Kidney epithelial cell (primary cell): ENCODE data around the gene ZNF578. TPM values are rescaled to one million over a fixed set of nuclear protein-coding genes. Genes with fewer than 3 reads are reported as not detected.
"Not testable (repeated sequence)": the region's sequence is repeated elsewhere in the genome, so short reads cannot be mapped to it uniquely, and the experiment has no call there.

Source experiments
- DNase-seq: peaks from one replicate; pipeline ENCODE4 v3.0.0-alpha.2; 2010; ENCODE audit warnings: low read depth
- H3K27me3 ChIP-seq: 2 replicates; pipeline ENCODE4 v1.6.0; 2011; ENCODE audit warnings: low read length; ENCODE audit not compliant: control insufficient read depth, insufficient read depth
- H3K36me3 ChIP-seq: 2 replicates; pipeline ENCODE4 v1.5.1; 2011; ENCODE audit warnings: low read length; ENCODE audit not compliant: control insufficient read depth, insufficient read depth
- H3K4me3 ChIP-seq: 2 replicates; pipeline ENCODE4 v1.5.1; 2011; ENCODE audit warnings: low read depth, mild to moderate bottlenecking, control low read depth, low read length
- total RNA-seq: library from RNA; depleted of rRNA; stranded (reverse); fragments of >200 nt; gene quantifications from 2 replicates; pipeline ENCODE4 v1.2.3, GENCODE V29; 2015
- TF ChIP-seq, protein P1 (sequence below): IDR thresholded peaks from 2 replicates; pipeline ENCODE4 v1.5.1; 2011; ENCODE audit warnings: mild to moderate bottlenecking, moderate library complexity, low read length, control low read depth, inconsistent platforms; ENCODE audit not compliant: insufficient read depth, poor library complexity, severe bottlenecking

ZNF578 gene
- total RNA-seq, 1 donor from 2014 or later, result 4.0 TPM

DNA sequence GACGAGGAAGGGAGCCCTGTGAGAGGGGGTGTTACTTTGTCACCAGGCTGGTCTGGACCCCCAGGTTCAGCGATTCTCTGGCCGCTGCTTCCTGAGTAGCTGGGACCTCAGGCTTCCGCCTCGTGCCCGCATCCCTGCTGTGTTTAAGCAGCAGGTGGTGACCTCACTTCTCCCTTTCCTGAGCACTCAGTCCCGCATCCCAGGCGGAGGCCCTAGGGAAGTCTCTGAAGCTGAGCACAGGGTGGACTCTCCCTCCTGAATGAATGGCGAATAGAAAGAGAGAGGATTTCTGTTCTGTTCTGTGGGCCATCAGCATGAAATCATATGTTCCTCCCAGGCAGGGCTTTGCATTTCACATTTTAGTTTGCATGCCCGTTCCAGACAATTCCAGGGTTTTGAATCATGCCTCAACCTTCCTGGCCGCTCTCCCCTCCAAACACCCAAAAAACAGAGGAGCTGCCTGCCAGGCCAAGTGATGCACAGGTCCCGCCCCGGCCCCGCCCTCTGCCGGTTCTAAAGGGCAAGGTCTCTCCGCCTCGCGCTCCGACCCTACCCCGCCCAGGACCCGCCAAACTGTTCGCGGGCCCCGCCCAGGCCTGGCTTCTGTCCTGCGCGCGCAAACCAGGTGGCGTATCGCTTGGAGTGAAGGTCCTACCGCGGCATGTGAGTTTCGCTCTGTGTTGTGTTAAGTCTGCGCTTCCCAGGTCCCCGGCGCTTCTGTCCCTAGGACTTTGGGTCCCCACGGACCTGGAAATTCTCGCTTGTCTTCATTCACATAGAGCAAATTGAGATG lies 39.0 kb downstream of the ZNF578 start:
- Histone ChIP-seq H3K27me3 (no peaks in the 10 kb centered on the region), H3K4me3 (no peak overlapping the region), H3K36me3 (no peaks in the 10 kb centered on the region)
- DNase-seq, result no peak
- TF ChIP-seq, protein P1, sequence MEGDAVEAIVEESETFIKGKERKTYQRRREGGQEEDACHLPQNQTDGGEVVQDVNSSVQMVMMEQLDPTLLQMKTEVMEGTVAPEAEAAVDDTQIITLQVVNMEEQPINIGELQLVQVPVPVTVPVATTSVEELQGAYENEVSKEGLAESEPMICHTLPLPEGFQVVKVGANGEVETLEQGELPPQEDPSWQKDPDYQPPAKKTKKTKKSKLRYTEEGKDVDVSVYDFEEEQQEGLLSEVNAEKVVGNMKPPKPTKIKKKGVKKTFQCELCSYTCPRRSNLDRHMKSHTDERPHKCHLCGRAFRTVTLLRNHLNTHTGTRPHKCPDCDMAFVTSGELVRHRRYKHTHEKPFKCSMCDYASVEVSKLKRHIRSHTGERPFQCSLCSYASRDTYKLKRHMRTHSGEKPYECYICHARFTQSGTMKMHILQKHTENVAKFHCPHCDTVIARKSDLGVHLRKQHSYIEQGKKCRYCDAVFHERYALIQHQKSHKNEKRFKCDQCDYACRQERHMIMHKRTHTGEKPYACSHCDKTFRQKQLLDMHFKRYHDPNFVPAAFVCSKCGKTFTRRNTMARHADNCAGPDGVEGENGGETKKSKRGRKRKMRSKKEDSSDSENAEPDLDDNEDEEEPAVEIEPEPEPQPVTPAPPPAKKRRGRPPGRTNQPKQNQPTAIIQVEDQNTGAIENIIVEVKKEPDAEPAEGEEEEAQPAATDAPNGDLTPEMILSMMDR, result no peak

GRCh38 chr19:52492994-52493470 lies 39.7 kb downstream of the ZNF578 start:
- no peak for DNase-seq
- H3K4me3 ChIP-seq, result no peak overlapping the region

GRCh38 chr19:52494518-52494917 lies 41.2 kb downstream of the ZNF578 start:
- TF ChIP-seq, protein P1, result no peak
- Histone ChIP-seq H3K27me3 (no peaks in the 10 kb centered on the region), H3K4me3 (no peak overlapping the region), H3K36me3 (no peaks in the 10 kb centered on the region)
- DNase-seq, result no peak

More at GRCh38 chr19:52492994-52493470, 39.7 kb downstream of the ZNF578 start:
- no peaks in the 10 kb centered on the region for H3K27me3 ChIP-seq
- TF ChIP-seq, protein P1, result no peak
- no peaks in the 10 kb centered on the region for H3K36me3 ChIP-seq

- Histone ChIP-seq H3K4me3 (no peak overlapping the region), H3K27me3 (no peaks in the 10 kb centered on the region), H3K36me3 (no peaks in the 10 kb centered on the region)
- TF ChIP-seq, protein P1, result no peak
- no peak for DNase-seq
These were observed 45.2 kb downstream of the ZNF578 start for GRCh38 chr19:52498571-52498970.

GRCh38 chr19:52500474-52500873 lies 47.1 kb downstream of the ZNF578 start:
- DNase-seq, H3K4me3 ChIP-seq, H3K36me3 ChIP-seq, H3K27me3 ChIP-seq: not testable (repeated sequence)

- H3K4me3 ChIP-seq, H3K27me3 ChIP-seq, H3K36me3 ChIP-seq, DNase-seq: not testable (repeated sequence)
These were observed 47.6 kb downstream of the ZNF578 start for GRCh38 chr19:52500991-52501390.

GRCh38 chr19:52507266-52507665 lies 53.9 kb downstream of the ZNF578 start:
- Histone ChIP-seq H3K27me3 (no peaks in the 10 kb centered on the region), H3K36me3 (no peaks in the 10 kb centered on the region)
- TF ChIP-seq, protein P1, result no peak

More at GRCh38 chr19:52507266-52507665, 53.9 kb downstream of the ZNF578 start:
- no peak overlapping the region for H3K4me3 ChIP-seq
- DNase-seq, result no peak
